GM18868 (cell line): ENCODE measurements around the gene LMO4.

ENCODE experiments used
- ATAC-seq: cut with Tn5 transposase; IDR thresholded peaks from one replicate; pipeline ENCODE4 v1.9.1; 2021; ENCODE audit warnings: mild to moderate bottlenecking, moderate library complexity; ENCODE audit not compliant: unreplicated experiment

The LMO4 gene

GRCh38 chr1:87356591-87356990 is 27.9 kb downstream of the LMO4 start:
- ATAC-seq, result no peak

GRCh38 chr1:87358219-87358618 is 29.5 kb downstream of the LMO4 start:
- ATAC-seq, result no peak

GRCh38 chr1:87359586-87359985 is 30.9 kb downstream of the LMO4 start:
- ATAC-seq, result no peak

GRCh38 chr1:87362063-87362833 is 33.6 kb downstream of the LMO4 start:
- ATAC-seq, result no peak

GRCh38 chr1:87362834-87363426 is 34.2 kb downstream of the LMO4 start:
- ATAC-seq, result no peak

GRCh38 chr1:87367549-87367948 is 38.9 kb downstream of the LMO4 start:
- no peak for ATAC-seq

GRCh38 chr1:87368907-87369306 is 40.2 kb downstream of the LMO4 start:
- no peak for ATAC-seq

GRCh38 chr1:87369736-87370478 is 41.2 kb downstream of the LMO4 start:
- no peak for ATAC-seq

GRCh38 chr1:87370544-87370943 is 41.9 kb downstream of the LMO4 start:
- no peak for ATAC-seq

GRCh38 chr1:87379306-87379705 is 50.6 kb downstream of the LMO4 start:
- no peak for ATAC-seq

GRCh38 chr1:87386217-87386790 is 57.6 kb downstream of the LMO4 start:
- ATAC-seq, result no peak

- ATAC-seq, result no peak
These were observed 59.7 kb downstream of the LMO4 start for GRCh38 chr1:87388411-87388810.

- ATAC-seq, result no peak
These were observed 60.3 kb downstream of the LMO4 start for GRCh38 chr1:87389011-87389410.

GRCh38 chr1:87389546-87389945 is 60.9 kb downstream of the LMO4 start:
- ATAC-seq, result no peak

- ATAC-seq, result no peak
These were observed 63.8 kb downstream of the LMO4 start for GRCh38 chr1:87392248-87393192.

- ATAC-seq, result no peak
These were observed 64.9 kb downstream of the LMO4 start for GRCh38 chr1:87393445-87394085.

- ATAC-seq, result no peak
These were observed 65.8 kb downstream of the LMO4 start for GRCh38 chr1:87394513-87394912.

GRCh38 chr1:87394982-87395381 is 66.3 kb downstream of the LMO4 start:
- ATAC-seq, result no peak
